Naive thymus-derived CD8-positive, alpha-beta T cell (primary cell): ENCODE data around the gene IL36B. TPM values are rescaled to one million over a fixed set of nuclear protein-coding genes. Genes with fewer than 3 reads are reported as not detected.
A peak's percentile ranks its signal among the peaks of the same experiment; 100 is the strongest.

Source experiments
- ATAC-seq, 2 donors: fragments of 150-1000 bp; cut with Tn5 transposase in 1 of 2; sonication (Bioruptor Pico), chemical (Tn5 transposase) in 1 of 2; 1 replicate in 1 of 2; 2 replicates in 1 of 2; pipeline ENCODE4 v1.10.0; 2021; ENCODE audit warnings: mild to moderate bottlenecking in 2 of 2, moderate library complexity in 2 of 2
- POLR2A ChIA-PET: fragments of 350-600 bp; sonication (Branson Sonifier 250); formaldehyde crosslinking; loops from one replicate; lab custom pipeline; 2021; ENCODE audit warnings: antibody characterized with exemption; lab: Charles Lee
- DNase-seq, 10 donors: peaks; one replicate each; pipeline versions ENCODE4 v3.0.0 to v3.0.0-alpha.2; 2020 to 2022
- H3K27ac Mint-ChIP-seq, 10 donors: one replicate each; pipeline ENCODE4 v1.8.0; 2020 to 2022; ENCODE audit warnings: mild to moderate bottlenecking in 10 of 10, mixed read lengths in 10 of 10, moderate library complexity in 4 of 10, inconsistent platforms in 1 of 10
- H3K27me3 Mint-ChIP-seq, 5 donors: one replicate each; pipeline ENCODE4 v1.8.0; 2021 to 2022; ENCODE audit warnings: mixed read lengths in 5 of 5
- H3K36me3 Mint-ChIP-seq, 3 donors: one replicate each; pipeline ENCODE4 v1.8.0; 2020 to 2022; ENCODE audit warnings: mixed read lengths in 3 of 3, mild to moderate bottlenecking in 2 of 3, inconsistent platforms in 1 of 3
- H3K4me1 Mint-ChIP-seq, 4 donors: one replicate each; pipeline ENCODE4 v1.8.0; 2021 to 2022; ENCODE audit warnings: mixed read lengths in 4 of 4
- H3K4me3 Mint-ChIP-seq, 10 donors: one replicate each; pipeline ENCODE4 v1.8.0; 2020 to 2022; ENCODE audit warnings: mild to moderate bottlenecking in 10 of 10, mixed read lengths in 10 of 10, moderate library complexity in 6 of 10, inconsistent platforms in 1 of 10
- H3K9me3 Mint-ChIP-seq, 9 donors: one replicate each; pipeline ENCODE4 v1.8.0; 2020 to 2022; ENCODE audit warnings: mixed read lengths in 9 of 9, mild to moderate bottlenecking in 3 of 9, inconsistent platforms in 1 of 9, moderate library complexity in 1 of 9
- polyA plus RNA-seq, 3 donors: library from polyadenylated mRNA; unstranded; fragments of 300-500 nt; fragmentation: Illumina TruSeq; gene quantifications; one replicate each; pipeline ENCODE4 v1.2.3, GENCODE V29; 2021
- total RNA-seq, 8 experiments: library from RNA in 2 of 8; stranded (reverse) in 2 of 8; gene quantifications; one replicate each; pipeline ENCODE4 v1.2.3 and lab custom pipeline; 2021 to 2026

Gene IL36B
- total and polyA plus RNA-seq, 5 experiments from 2014 or later: not detected

DNA sequence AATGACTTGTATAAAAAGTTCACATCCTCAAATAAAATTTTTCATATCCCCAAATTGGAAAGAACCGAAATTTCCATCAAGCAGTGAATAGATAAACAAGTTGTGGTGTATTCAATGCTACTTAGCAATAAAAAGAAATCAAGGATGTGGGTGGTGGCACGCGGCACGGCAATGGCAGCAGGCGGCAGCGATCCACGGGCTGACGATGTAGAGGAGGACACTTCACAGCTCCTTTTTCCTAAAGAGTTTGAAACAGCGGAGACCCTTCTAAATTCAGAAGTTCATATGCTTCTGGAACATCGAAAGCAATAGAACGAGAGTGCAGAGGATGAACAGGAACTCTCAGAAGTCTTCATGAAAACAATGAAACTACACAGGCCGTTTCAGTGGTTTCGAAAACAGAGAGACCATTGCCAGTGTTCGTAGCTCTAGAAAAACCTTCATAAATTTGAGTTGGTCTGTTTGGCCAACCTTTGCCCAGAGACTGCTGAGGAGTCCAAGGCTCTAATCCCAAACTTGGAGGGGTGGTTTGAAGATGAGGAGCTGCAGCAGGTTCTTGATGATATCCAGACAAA, 57.2 kb downstream of the IL36B start:
- Mint-ChIP-seq H3K27ac (peak overlapping the region; percentile 89 to 99 (median 97)), H3K27me3 (peaks cover 0 to 3% (median 0%) of the 10 kb centered on the region in 5 donors), H3K4me1 (peaks cover 15 to 51% (median 45%) of the 10 kb centered on the region in 4 donors), H3K4me3 (peak overlapping the region; percentile 59 to 83 (median 78)), H3K9me3 (peaks cover 11 to 54% (median 36%) of the 10 kb centered on the region in 9 donors), H3K36me3 (peaks cover 0 to 31% (median 24%) of the 10 kb centered on the region in 3 donors)
- peak in 7 of 10 donors; percentile 8 to 66 (median 28) for DNase-seq
- ATAC-seq: no peak
- POLR2A ChIA-PET: interaction anchor here (1.2 to 2.9 kb wide), 4 partner anchors 11 to 256 kb away, joined by 3 to 20 read pairs (median 6); partner anchors contain the start of gene PSD4

DNA sequence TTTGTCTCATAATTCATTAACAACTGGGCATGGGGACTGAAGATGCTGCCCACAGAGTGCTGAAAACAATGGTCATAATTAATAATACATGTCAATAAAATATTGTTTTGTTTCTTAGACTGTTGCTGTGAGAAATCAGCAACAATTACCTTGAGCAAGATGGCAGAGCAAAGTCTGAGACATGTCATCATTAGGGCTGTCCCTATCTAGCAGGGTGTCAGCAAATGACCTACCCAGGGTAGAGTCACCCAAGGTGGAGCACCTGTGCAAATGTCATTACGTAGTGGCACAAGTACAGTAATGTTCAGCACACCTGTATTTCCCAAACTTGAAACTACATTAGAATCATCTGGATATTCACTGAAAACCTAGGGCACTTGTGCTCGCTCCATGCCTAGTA, 58.0 kb downstream of the IL36B start:
- Mint-ChIP-seq H3K27me3 (peaks cover 0 to 3% (median 0%) of the 10 kb centered on the region in 5 donors), H3K4me1 (peaks cover 15 to 51% (median 45%) of the 10 kb centered on the region in 4 donors), H3K27ac (peak overlapping the region in 9 of 10 donors; percentile 95 to 99 (median 97)), H3K9me3 (peaks cover 9 to 54% (median 32%) of the 10 kb centered on the region in 9 donors), H3K4me3 (peak overlapping the region in 3 of 10 donors; percentile 10 to 79 (median 79)), H3K36me3 (peaks cover 0 to 24% (median 22%) of the 10 kb centered on the region in 3 donors)
- ATAC-seq (no peak), DNase-seq (no peak)
- POLR2A ChIA-PET: no interaction called here

DNA sequence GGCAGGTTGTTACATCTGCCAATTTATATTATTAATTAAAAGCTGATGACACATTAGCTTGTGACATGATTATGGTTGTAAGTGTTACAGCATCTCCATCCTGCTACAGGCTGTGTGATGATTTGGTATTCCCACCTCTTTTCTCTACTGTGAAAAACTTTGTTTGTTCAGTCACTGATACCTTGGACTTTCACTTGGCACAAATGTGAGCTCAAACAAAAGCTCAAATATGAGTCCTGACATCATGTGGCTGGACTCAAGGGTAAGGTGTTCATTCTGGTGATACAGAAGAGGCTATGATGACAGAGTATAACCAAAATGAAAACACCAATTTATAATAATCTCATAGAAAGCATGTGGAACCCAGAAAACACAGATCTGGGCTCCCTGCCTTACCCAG, 58.8 kb downstream of the IL36B start:
- Mint-ChIP-seq H3K36me3 (peaks cover 0 to 19% (median 16%) of the 10 kb centered on the region in 3 donors), H3K9me3 (peaks cover 4 to 51% (median 24%) of the 10 kb centered on the region in 9 donors), H3K27ac (peak overlapping the region in 4 of 10 donors; percentile 27 to 99 (median 97)), H3K4me3 (no peak overlapping the region), H3K4me1 (peaks cover 15 to 49% (median 44%) of the 10 kb centered on the region in 4 donors), H3K27me3 (peaks cover 0 to 3% (median 0%) of the 10 kb centered on the region in 5 donors)
- ATAC-seq (no peak), DNase-seq (no peak)
- POLR2A ChIA-PET: no interaction called here

DNA sequence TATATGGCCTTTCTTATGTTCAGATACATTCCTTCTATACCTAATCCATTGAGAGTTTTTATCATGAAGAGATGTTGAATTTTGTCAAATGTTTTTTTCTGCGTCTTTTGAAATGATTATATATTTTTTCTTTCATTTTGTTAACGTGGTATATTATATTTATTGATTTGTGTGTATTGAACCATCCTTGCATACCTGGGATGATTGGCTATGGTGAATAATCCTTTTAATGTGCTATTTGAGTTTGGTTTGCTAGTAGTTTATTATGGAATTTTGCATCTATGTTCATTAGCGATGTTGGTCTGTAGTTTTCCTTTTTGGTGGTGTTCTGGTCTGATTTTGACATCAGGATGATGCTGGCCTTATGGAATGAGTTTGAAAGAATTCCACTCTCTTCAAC, 63.1 kb downstream of the IL36B start:
- no peak for ATAC-seq
- Mint-ChIP-seq H3K9me3 (peaks cover 4 to 43% (median 20%) of the 10 kb centered on the region in 9 donors), H3K4me3 (no peak overlapping the region), H3K27me3 (peaks cover 0 to 1% (median 0%) of the 10 kb centered on the region in 5 donors), H3K4me1 (peaks cover 15 to 37% (median 35%) of the 10 kb centered on the region in 4 donors), H3K27ac (no peak overlapping the region), H3K36me3 (peaks cover 0 to 19% (median 10%) of the 10 kb centered on the region in 3 donors)
- no peak for DNase-seq
- POLR2A ChIA-PET: no interaction called here

DNA sequence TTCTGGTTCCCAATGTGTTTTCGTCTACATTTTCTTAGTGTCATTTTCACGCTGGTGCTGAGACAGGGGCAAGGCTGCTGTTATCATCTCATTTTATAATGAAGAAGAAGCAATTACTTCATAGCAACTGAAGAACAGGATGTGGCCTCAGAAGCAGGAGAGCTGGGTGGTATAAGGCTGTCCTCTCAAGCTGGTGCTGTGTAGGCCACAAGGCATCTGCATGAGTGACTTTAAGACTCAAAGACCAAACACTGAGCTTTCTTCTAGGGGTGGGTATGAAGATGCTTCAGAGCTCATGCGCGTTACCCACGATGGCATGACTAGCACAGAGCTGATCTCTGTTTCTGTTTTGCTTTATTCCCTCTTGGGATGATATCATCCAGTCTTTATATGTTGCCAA, 67.6 kb downstream of the IL36B start:
- H3K27me3 Mint-ChIP-seq: no peaks in the 10 kb centered on the region
- peak overlapping the region; percentile 37 to 90 (median 85) for H3K27ac Mint-ChIP-seq
- DNase-seq (peak in 9 of 10 donors; percentile 21 to 80 (median 60)), ATAC-seq (peak; percentile 96 to 98)
- H3K9me3 Mint-ChIP-seq: peaks cover 0 to 10% (median 5%) of the 10 kb centered on the region in 9 donors
- POLR2A ChIA-PET: interaction anchor here (0.8 to 1.6 kb wide), 6 partner anchors 11 to 219 kb away, joined by 3 to 20 read pairs (median 4); partner anchors contain the start of gene PSD4
- peak overlapping the region in 6 of 10 donors; percentile 2 to 54 (median 24) for H3K4me3 Mint-ChIP-seq
- H3K4me1 Mint-ChIP-seq: peaks cover 17 to 34% (median 27%) of the 10 kb centered on the region in 4 donors
- H3K36me3 Mint-ChIP-seq: peaks cover 0 to 7% (median 0%) of the 10 kb centered on the region in 3 donors

DNA sequence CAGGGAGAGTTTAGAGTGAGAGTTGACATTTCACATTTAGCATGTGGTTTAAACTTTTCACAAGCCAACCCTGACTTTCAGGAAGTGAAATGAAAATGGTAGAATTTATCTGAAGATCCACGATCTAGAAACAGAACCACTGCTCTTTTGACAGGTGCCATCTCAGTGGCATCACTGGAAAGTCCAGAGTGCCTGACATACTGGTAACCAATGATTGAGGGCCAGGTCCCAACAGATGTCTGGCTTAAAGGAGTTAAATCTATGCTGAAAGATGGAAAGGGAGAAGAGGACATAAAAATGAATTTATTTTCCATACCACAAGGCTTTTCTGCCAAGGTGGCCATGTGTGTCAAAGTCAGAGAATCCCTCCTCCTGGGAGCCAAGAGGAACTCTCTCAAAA, 72.1 kb downstream of the IL36B start:
- no peaks in the 10 kb centered on the region for H3K36me3 Mint-ChIP-seq
- no peak for ATAC-seq
- peak overlapping the region in 5 of 10 donors; percentile 21 to 47 (median 26) for H3K4me3 Mint-ChIP-seq
- POLR2A ChIA-PET: interaction anchor here (1.0 kb wide), 1 partner anchor 15 kb away, joined by 3 read pairs; no protein-coding TSS in a partner anchor
- peaks cover 17 to 34% (median 27%) of the 10 kb centered on the region in 4 donors for H3K4me1 Mint-ChIP-seq
- peaks cover 0 to 5% (median 0%) of the 10 kb centered on the region in 5 donors for H3K27me3 Mint-ChIP-seq
- H3K27ac Mint-ChIP-seq: peak overlapping the region in 5 of 10 donors; percentile 80 to 94 (median 89)
- DNase-seq: peak in 2 of 10 donors; percentile 12 to 31
- H3K9me3 Mint-ChIP-seq: no peaks in the 10 kb centered on the region

DNA sequence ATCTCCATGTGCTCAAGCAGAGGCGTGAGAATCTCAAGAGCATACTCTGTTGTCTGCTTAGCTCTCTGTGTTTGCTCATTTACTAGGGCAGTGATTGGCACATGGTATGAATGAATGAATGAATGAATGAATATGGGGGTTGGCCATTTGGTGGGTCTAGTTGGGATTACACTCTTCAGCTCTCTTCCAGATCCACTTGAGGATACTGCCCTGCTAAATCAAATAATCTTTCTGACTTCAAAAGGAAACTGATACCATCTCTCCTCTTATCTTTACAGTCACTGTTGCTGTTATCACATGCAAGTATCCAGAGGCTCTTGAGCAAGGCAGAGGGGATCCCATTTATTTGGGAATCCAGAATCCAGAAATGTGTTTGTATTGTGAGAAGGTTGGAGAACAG, 72.9 kb downstream of the IL36B start:
- no peaks in the 10 kb centered on the region for H3K36me3 Mint-ChIP-seq
- no peaks in the 10 kb centered on the region for H3K9me3 Mint-ChIP-seq
- ATAC-seq (no peak), DNase-seq (no peak)
- H3K27me3 Mint-ChIP-seq: peaks cover 0 to 5% (median 0%) of the 10 kb centered on the region in 5 donors
- peak overlapping the region in 3 of 10 donors; percentile 37 to 50 (median 47) for H3K27ac Mint-ChIP-seq
- POLR2A ChIA-PET: interaction anchor here (1.0 to 1.2 kb wide), 2 partner anchors 13 to 17 kb away, joined by 3 read pairs; no protein-coding TSS in a partner anchor
- no peak overlapping the region for H3K4me3 Mint-ChIP-seq
- peaks cover 14 to 26% (median 20%) of the 10 kb centered on the region in 4 donors for H3K4me1 Mint-ChIP-seq

DNA sequence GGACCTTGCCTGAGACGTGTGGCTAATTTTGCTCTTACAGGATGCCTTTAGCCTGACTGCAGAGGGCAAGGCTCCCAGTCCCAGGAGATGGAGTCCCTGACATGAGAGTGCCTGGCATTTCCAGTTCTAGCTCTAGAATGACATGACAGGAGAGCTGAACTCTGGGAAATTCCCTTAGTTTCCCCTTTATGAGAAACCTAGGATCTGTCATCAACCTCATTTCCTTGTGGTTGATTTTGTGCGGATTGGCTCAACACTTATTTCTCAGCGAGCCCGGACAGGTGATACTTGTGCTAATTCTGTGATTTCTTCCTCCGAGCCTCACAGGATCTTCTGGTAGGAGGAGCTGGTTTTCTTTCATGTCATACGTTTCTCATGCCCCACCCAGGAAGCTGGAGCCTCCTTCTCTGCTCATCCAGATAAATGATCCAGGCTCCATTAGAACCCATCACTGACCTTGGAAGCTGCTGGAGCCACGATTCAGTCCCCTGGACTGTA, 75.1 kb downstream of the IL36B start, which contains the start of gene IL36G:
IL36G (plus strand) TSS at position 448 of the 498 bp plus-strand sequence. CDS start 633 bp downstream, outside the sequence.
- Mint-ChIP-seq H3K27ac (peak within 1 kb of the TSS in 4 of 10 donors; percentile 31 to 50 (median 46)), H3K4me3 (no peak within 1 kb of the TSS), H3K36me3 (no peaks in the 10 kb centered on the region), H3K9me3 (no peaks in the 10 kb centered on the region), H3K27me3 (peaks cover 0 to 5% (median 0%) of the 10 kb centered on the region in 5 donors), H3K4me1 (peaks cover 10 to 21% (median 15%) of the 10 kb centered on the region in 4 donors)
- DNase-seq (no peak), ATAC-seq (no peak)
- POLR2A ChIA-PET: interaction anchor here (1.5 kb wide), 1 partner anchor 19 kb away, joined by 3 read pairs; no protein-coding TSS in a partner anchor

Other genes starting within 250 kb of the IL36B start
- not detected for gene IL1B, start 216.1 kb downstream of the IL36B start, total RNA-seq
- not detected for gene IL1B, start 216.1 kb downstream of the IL36B start, polyA plus RNA-seq
- gene IL37, start 141.7 kb downstream of the IL36B start, total RNA-seq: not detected
- not detected for gene IL37, start 141.7 kb downstream of the IL36B start, polyA plus RNA-seq
- not detected for gene IL36G, start 74.9 kb downstream of the IL36B start, total RNA-seq
- gene IL36G, start 74.9 kb downstream of the IL36B start, polyA plus RNA-seq: not detected
- 1 to 10 TPM; 1.2 to 2.1 TPM for gene IL36A, start 47.4 kb downstream of the IL36B start, total RNA-seq
- under 1 TPM in 2 of 3 donors, not detected in 1; 0.25 to 0.47 TPM for gene IL36A, start 47.4 kb downstream of the IL36B start, polyA plus RNA-seq
- gene IL36RN, start 6.3 kb upstream of the IL36B start, total RNA-seq: not detected
- gene IL36RN, start 6.3 kb upstream of the IL36B start, polyA plus RNA-seq: not detected
- not detected for gene IL1F10, start 15.1 kb upstream of the IL36B start, total RNA-seq
- not detected for gene IL1F10, start 15.1 kb upstream of the IL36B start, polyA plus RNA-seq
- 1 to 10 TPM in 1 of 2 experiments, not detected in 1; 1.2 TPM for gene IL1RN, start 74.7 kb upstream of the IL36B start, total RNA-seq
- gene IL1RN, start 74.7 kb upstream of the IL36B start, polyA plus RNA-seq: not detected
- gene PSD4, start 121.1 kb upstream of the IL36B start, total RNA-seq: 100 to 1,000 TPM; 118 to 124 TPM
- 10 to 100 TPM; 22.8 to 44.1 (median 29.9) TPM for gene PSD4, start 121.1 kb upstream of the IL36B start, polyA plus RNA-seq
- 1 to 10 TPM in 1 of 2 experiments, under 1 TPM in 1; 0.82 to 1.6 TPM for gene PAX8, start 226.1 kb upstream of the IL36B start, total RNA-seq
- gene PAX8, start 226.1 kb upstream of the IL36B start, polyA plus RNA-seq: under 1 TPM; 0.52 to 0.73 (median 0.68) TPM